Left ventricle myocardium inferior (tissue), 1 donor: Measurements from ENCODE around the gene FBXO8. TPM values are rescaled to one million over a fixed set of nuclear protein-coding genes. Genes with fewer than 3 reads are reported as not detected.

Source experiments
- DNase-seq: peaks from one replicate; pipeline ENCODE4 v3.0.0-alpha.2; 2020
- H3K27ac ChIP-seq: fragments of 200-600 bp; replicated peaks from 2 replicates; pipeline ENCODE4 v1.8.0; 2021
- H3K27me3 ChIP-seq: fragments of 200-600 bp; 2 replicates; pipeline ENCODE4 v1.8.0; 2021; ENCODE audit warnings: low read depth
- H3K36me3 ChIP-seq: fragments of 200-600 bp; 2 replicates; pipeline ENCODE4 v1.8.0; 2021
- H3K4me1 ChIP-seq: fragments of 200-600 bp; 2 replicates; pipeline ENCODE4 v1.8.0; 2021
- H3K4me3 ChIP-seq: fragments of 200-600 bp; 2 replicates; pipeline ENCODE4 v1.8.0; 2021; ENCODE audit warnings: mild to moderate bottlenecking, moderate library complexity
- H3K9me3 ChIP-seq: fragments of 200-600 bp; replicated peaks from 2 replicates; pipeline ENCODE4 v1.8.0; 2021
- intact Hi-C: fragments of 100-400 bp; cut with micrococcal nuclease; formaldehyde crosslinking; loops from one replicate; pipeline ENCODE4 v1.11.0; 2022
- total RNA-seq: library from RNA; stranded (reverse); fragmentation: NEBNext Ultra II Directional; extraction: Animal tissue kit (Norgen Biotek cat#: 25700); gene quantifications from one replicate; pipeline ENCODE4 v1.2.1, GENCODE V29; 2021
- TF ChIP-seq, protein P1 (sequence below): fragments of 200-600 bp; IDR thresholded peaks from 2 replicates; pipeline ENCODE4 v1.8.0; 2021; ENCODE audit warnings: antibody characterized with exemption, mild to moderate bottlenecking, borderline replicate concordance
- donor health status: DM: no; HTN: yes; CAD: no; lungs with severe emphysema.

FBXO8 gene
- total RNA-seq, 1 donor from 2014 or later, result 29.5 TPM

DNA sequence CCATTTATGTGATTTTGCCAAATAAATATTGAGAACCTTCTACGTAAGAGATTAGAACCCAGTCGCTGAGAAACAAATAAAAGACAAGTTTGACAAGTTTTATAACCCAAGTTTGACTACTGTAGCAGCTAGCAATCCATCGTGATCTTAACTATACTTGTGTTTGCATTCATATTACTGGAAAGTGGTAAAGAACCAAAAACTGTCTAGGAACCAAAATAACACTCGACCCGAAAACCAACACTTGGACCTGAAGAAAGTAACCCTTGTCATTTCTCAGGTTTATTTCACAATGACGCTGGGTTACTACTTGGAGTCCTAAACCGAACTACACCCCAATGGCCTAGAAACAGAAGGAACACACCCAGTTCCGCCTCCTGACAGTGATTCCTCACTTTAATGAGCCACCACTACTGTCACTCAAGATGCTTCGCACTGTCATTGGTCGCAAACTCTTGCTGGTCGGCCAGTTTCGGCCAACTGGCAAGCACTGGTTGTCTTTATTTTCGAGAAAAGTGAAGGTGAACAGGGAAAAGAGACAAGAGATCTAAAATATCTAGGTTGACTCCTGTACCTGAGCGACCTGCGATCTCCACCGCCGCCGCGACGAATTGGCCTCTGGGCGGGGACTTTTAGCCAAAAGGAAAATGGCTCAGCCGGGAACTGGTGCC is 496 bp downstream of the FBXO8 start:
- TF ChIP-seq, protein P1, sequence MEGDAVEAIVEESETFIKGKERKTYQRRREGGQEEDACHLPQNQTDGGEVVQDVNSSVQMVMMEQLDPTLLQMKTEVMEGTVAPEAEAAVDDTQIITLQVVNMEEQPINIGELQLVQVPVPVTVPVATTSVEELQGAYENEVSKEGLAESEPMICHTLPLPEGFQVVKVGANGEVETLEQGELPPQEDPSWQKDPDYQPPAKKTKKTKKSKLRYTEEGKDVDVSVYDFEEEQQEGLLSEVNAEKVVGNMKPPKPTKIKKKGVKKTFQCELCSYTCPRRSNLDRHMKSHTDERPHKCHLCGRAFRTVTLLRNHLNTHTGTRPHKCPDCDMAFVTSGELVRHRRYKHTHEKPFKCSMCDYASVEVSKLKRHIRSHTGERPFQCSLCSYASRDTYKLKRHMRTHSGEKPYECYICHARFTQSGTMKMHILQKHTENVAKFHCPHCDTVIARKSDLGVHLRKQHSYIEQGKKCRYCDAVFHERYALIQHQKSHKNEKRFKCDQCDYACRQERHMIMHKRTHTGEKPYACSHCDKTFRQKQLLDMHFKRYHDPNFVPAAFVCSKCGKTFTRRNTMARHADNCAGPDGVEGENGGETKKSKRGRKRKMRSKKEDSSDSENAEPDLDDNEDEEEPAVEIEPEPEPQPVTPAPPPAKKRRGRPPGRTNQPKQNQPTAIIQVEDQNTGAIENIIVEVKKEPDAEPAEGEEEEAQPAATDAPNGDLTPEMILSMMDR, result no peak
- peak overlapping the region; percentile 91 for H3K4me3 ChIP-seq
- intact Hi-C loops, result no loop called here
- no peaks in the 10 kb centered on the region for H3K36me3 ChIP-seq
- H3K27ac ChIP-seq, result peak overlapping the region; percentile 98
- peaks cover 77% of the 10 kb centered on the region for H3K4me1 ChIP-seq
- peaks cover 6% of the 10 kb centered on the region for H3K9me3 ChIP-seq
- DNase-seq, result peak; percentile 69
- H3K27me3 ChIP-seq, result no peaks in the 10 kb centered on the region

DNA sequence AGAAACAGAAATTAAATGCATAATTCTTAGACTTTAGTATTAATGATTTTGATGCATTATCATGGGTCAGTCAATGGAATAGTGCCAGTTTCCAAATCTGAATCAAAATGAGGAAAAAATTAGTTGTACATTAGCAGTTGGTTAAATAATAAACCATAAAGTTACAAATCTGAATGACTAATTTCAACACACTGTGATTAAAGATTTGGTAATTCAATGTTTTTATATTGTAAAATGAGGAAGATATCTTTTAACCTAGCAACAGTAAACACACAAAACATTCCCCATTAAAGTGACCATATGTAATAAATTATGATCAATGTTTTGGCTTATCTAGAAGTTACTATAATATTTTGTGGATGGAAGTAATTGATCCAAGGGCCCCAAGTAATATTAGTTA is 1.6 kb downstream of the FBXO8 start:
- H3K9me3 ChIP-seq, result peaks cover 6% of the 10 kb centered on the region
- intact Hi-C loops, result no loop called here
- H3K4me1 ChIP-seq, result peaks cover 84% of the 10 kb centered on the region
- H3K36me3 ChIP-seq, result no peaks in the 10 kb centered on the region
- H3K27ac ChIP-seq, result peak overlapping the region; percentile 98
- peak overlapping the region; percentile 91 for H3K4me3 ChIP-seq
- TF ChIP-seq, protein P1, result no peak
- no peaks in the 10 kb centered on the region for H3K27me3 ChIP-seq
- DNase-seq, result no peak

DNA sequence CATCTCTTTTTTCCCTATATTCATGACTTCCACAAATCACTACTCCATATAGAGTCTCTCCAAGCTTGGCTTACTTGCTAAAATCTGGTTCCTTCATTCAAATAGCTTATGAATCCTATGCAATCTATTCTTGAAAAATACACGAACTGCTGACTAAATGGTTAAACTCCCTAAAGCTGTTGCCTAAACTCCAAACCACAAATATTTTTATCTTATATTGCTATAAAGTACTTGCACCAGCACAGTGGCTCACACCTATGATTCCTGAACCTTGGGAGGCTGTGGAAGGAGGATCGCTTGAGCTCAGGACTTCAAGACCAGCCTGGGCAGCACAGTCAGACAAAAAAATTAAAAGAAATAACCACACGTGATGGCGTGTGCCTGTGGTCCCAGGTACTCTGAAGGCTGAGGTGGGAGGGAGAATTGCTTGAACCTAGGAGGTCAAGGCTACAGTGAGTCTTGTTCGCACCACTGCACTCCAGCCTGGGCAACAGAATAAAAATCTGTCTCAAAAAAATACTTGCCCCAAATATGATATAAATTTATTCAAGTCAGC is 2.2 kb downstream of the FBXO8 start:
- Histone ChIP-seq H3K27ac (no peak overlapping the region), H3K4me3 (peak overlapping the region; percentile 91), H3K27me3 (no peaks in the 10 kb centered on the region), H3K4me1 (peaks cover 84% of the 10 kb centered on the region), H3K9me3 (peaks cover 6% of the 10 kb centered on the region), H3K36me3 (no peaks in the 10 kb centered on the region)
- TF ChIP-seq, protein P1, result no peak
- intact Hi-C loops, result no loop called here
- DNase-seq, result no peak

DNA sequence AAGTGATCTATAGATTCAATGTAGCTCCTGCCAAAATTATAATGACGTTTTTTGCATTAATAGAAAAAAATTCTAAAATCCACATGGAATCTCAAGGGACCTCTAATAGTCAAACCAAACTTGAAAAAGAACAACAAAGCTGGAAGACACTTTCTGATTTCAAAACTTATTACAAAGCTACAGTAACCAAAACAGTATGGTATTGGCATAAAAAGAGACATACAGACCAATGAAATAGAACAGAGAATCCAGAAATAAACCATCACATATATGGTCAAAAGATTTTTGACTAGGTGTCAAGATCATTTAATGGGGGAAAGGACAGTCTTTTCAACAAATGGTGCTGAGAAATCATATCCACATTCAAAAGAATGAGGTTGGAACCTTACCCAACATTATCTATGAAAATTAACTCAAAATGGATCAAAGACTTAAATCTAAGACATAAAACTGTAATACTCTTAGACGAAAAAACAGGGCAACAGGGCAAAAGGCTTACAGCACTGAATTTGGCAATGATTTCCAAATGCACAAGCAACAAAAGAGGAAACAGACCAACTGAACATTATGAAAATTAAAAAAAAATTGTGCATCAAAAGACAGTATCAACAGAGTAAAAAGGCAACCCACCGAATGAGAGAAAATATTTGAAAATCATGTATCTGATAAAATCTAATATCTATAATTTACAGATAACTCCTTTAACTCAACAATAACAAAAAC is 3.9 kb downstream of the FBXO8 start:
- intact Hi-C loops, result no loop called here
- DNase-seq, result no peak

DNA sequence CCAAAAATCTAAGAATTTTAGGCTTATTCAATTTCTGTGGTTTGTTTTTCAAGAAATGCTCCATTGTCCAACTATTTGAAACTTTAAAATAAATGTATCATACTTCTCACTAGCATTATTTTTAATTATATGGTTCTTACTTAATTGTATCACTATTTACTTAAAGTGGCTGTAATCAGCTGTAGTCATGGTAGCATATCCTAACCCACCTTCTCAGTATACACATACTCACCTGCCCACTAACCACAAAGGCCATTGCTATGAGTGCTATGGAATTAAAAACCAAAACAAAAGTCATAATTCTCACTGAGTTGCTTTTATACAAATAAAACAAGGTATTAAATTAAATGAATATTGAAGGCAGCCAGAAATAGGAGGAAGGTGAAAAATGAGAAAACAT is 5.0 kb downstream of the FBXO8 start:
- peaks cover 60% of the 10 kb centered on the region for H3K4me1 ChIP-seq
- no peak for DNase-seq
- H3K27ac ChIP-seq, result no peak overlapping the region
- intact Hi-C loops, result no loop called here
- H3K4me3 ChIP-seq, result no peak overlapping the region
- no peaks in the 10 kb centered on the region for H3K36me3 ChIP-seq
- peaks cover 6% of the 10 kb centered on the region for H3K9me3 ChIP-seq
- H3K27me3 ChIP-seq, result no peaks in the 10 kb centered on the region
- TF ChIP-seq, protein P1, result no peak

More for the DNA sequence above, 3.9 kb downstream of the FBXO8 start:
- Histone ChIP-seq H3K27ac (no peak overlapping the region), H3K27me3 (no peaks in the 10 kb centered on the region), H3K4me1 (peaks cover 71% of the 10 kb centered on the region), H3K36me3 (no peaks in the 10 kb centered on the region), H3K4me3 (no peak overlapping the region), H3K9me3 (peaks cover 6% of the 10 kb centered on the region)
- TF ChIP-seq, protein P1, result no peak
